Adipose tissue (tissue), 3 donors: Measurements from ENCODE around the gene LRRC4C. TPM values are rescaled to one million over a fixed set of nuclear protein-coding genes. Genes with fewer than 3 reads are reported as not detected.
"Not testable (repeated sequence)": the region's sequence is repeated elsewhere in the genome, so short reads cannot be mapped to it uniquely, and the experiment has no call there.

Experiments
- H3K27ac ChIP-seq: one replicate; pipeline ENCODE4 v1.5.1; 2013; ENCODE audit warnings: low read depth, low read length
- WGBS, 3 donors: extraction: QIAGEN DNeasy Blood & Tissue Kit; methylation state at CpG; one replicate each; pipeline ENCODE4 v1.1.7; 2013; 5-methylcytosine and 5-hydroxymethylcytosine counted together
- polyA plus RNA-seq, 3 donors: library from polyadenylated mRNA; stranded (reverse); fragments of 200-250 nt; gene quantifications; one replicate each; pipeline ENCODE4 v1.2.3, GENCODE V29; 2013
- donor health status: healthy with polysubstance abuse.
- donor health status: Bipolar disorder and iron deficiency.
- donor health status: healthy.

LRRC4C gene
- polyA plus RNA-seq, 3 donors: 0.06 to 1.1 (median 0.74) TPM

DNA sequence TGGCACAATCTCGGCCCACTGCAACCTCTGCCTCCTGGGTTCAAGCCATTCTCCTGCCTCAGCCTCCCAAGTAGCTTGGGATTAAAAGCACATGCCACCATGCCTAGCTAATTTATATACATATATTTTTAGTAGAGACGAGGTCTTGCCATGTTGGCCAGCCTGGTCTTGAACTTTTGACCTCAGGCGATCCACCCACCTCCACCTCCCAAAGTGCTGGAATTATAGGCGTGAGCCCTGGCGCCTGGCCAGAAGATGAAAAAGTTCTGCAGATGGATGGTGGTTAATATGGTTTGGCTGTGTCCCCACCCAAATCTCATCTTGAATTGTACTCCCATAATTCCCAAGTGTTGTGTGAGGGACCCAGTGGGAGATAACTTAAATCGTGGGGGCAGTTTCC, 937.4 kb downstream of the LRRC4C start:
- not testable (repeated sequence) for H3K27ac ChIP-seq
- 79 to 83% (median 81%) methylated on average over 6 of the region's 6 CpGs for WGBS, 3 donors

DNA sequence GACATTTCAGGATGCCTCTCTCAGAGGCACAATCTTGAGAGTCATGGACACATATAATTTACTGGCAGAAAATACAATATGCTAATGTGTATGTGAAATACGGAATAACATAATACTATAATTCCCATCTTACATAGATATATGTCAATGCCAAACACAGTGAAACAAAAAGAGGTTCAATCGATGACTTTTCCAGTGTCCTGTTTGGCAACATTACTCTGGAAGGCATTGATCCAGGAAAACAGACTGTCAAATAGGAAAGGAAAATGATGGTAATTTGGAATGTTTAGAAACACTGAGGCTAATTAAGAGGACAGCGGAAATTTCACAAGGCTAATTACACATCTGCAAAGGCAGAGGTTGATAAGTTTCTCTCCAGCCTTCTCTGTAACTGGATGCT, 942.3 kb downstream of the LRRC4C start:
- no peak overlapping the region for H3K27ac ChIP-seq
- 85 to 93% (median 88%) methylated on average over 3 of the region's 3 CpGs for WGBS, 3 donors

DNA sequence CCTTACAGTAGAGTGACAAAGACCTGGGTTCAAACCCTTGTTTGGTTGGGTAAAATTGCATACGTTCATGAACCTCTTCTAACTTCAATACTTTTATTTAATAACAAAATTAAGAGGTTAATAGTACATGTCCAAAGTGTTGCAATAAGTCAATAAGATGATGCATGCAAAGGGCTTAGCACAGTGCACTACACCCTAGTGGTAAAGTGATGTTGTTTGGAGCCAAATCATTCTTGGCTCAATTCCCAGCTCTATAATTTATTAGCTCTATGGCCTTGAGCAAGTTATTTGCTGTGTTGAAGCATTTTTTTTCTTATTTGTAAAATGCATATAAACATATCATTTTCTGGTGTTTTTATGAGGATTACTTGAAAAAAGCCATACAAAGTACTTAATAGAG, 945.3 kb downstream of the LRRC4C start:
- H3K27ac ChIP-seq: no peak overlapping the region
- WGBS, 3 donors: 41 to 64% (median 52%) methylated on average over 1 of the region's 1 CpG

DNA sequence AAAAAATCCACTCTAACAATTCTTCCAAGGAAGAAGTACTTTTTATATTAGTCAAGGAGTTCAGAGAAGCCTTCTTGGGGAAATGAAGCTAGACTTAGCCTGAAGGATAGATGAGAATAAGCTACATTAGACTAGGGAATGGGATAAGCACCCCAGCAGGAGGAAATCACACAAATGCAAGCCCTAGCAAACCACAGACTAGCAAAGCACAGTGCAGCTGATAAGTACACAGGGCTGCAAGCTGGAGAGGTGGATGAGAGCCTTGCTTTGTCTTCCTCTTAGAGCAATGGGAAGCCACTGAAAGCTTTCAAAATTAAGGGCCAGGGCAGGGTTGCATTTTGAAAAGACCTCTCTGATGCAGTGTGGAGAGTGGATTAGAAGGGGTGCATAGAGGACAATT, 946.2 kb downstream of the LRRC4C start:
- H3K27ac ChIP-seq: no peak overlapping the region

DNA sequence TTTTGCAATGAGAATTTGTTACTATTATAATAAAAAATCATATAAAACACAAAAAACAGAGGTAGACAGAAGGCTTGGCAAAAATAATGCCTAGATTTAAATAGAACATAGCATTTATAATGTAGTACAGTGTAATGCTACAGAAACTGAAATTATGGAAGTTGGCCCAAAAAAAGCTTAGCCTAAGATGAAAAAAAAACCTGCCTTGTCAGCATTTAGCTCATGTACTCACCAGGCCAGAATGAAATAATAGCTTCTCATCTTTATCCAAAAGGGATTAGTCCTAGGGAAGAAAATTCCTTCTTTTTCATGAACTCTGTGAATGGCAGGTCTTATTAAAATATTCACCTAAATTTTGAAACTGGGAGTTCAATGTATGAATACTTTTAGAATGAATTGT, 951.1 kb downstream of the LRRC4C start:
- H3K27ac ChIP-seq: no peak overlapping the region

DNA sequence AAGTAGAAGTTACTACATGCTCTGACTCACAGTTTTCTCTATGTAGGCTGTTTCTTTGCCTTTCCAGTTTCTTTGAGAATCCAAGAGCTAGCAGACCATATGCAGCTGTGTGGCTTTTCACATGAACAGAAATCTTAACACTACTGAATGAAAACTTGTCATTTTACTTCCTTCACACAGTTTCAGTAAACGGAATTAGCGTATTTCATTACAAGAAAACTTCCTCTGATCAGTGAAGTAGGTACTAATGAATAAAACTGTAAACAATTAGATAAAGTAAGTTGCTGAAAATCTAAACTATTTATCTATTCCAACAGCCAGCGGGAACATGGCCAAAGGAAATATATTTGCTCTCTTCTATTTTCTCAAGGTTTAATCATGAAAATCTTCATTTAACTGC, 953.2 kb downstream of the LRRC4C start:
- WGBS, 3 donors: 68 to 71% (median 71%) methylated on average over 3 of the region's 3 CpGs
- no peak overlapping the region for H3K27ac ChIP-seq

DNA sequence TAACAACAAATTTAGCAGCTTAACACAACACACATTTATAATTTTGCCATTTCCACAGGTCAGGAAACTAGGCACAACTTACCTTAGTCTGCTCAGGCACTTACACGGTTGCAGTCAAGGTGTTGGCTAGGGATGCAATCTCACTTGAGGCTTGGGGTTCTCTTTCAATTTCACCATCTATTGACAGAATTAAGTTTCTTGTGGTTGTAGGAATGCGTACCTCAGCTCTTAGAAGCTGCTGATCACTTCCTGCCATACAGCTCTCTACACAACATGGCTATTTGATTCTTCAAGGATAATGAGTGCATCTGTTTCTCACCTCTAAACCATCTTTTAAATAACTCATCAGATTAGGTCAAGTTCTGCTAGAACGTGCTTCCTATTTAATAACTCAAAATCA, 968.1 kb downstream of the LRRC4C start:
- H3K27ac ChIP-seq: no peak overlapping the region
- 73 to 86% (median 76%) methylated on average over 3 of the region's 3 CpGs for WGBS, 3 donors

DNA sequence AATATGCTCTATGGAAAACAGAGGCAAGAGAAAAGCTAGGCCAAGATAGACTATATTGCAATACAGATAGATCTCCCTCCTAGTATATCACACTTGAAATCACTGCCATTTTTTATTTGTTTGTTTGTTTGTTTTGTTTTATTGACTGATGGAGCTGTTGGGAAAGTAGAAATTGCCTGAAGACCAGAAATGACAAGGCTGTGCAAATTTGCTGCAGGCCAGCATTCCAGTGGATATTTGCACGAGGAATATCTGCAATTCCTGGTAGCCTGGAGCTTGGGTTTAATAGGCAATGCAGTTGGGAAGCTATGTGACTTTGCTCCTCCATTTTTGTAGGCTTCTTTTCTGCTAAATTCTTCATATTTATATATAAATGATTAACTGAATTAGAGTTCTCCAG, 991.7 kb downstream of the LRRC4C start:
- H3K27ac ChIP-seq: no peak overlapping the region
- 42 to 56% (median 42%) methylated on average over 1 of the region's 1 CpG for WGBS, 3 donors

DNA sequence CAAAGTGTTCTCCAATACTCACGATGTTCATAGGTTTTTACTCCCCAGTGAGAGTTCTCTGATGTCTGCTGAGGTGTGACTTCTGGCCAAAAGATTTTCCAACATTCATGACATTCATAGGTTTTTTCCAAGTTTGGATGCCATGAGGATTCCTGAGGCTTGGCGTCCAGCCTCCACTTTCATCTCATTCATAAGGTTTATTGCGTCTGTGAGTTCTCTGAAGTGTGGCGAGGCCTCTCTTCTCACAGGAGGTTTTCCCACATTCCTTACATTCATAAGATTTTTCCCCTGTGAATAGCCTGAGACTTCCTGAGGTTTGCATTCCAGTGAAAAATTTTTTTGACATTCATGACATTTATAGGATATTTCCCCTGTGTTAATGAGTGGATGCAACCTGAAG, 1014.1 kb downstream of the LRRC4C start:
- H3K27ac ChIP-seq: no peak overlapping the region
- 56 to 81% (median 67%) methylated on average over 4 of the region's 4 CpGs for WGBS, 3 donors

DNA sequence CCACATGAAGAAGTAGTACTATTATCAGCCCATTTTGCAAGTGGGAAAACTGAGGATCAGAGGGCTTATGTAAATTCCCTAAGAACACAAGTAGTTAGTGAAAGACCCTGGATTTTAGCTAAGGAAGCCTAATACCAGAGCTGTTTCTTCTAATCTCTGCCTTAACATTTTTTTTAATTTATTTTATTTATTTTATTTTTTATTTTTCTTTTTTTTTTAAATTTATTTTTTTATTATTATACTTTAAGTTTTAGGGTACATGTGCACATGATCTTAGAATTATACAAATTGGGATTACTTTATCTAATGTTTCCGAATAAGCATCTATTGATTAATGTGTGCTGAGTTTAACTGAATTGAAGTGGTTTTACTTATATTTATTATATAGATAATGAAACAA, 1015.3 kb downstream of the LRRC4C start:
- WGBS, 3 donors: 77 to 95% (median 87%) methylated on average over 1 of the region's 1 CpG
- no peak overlapping the region for H3K27ac ChIP-seq

DNA sequence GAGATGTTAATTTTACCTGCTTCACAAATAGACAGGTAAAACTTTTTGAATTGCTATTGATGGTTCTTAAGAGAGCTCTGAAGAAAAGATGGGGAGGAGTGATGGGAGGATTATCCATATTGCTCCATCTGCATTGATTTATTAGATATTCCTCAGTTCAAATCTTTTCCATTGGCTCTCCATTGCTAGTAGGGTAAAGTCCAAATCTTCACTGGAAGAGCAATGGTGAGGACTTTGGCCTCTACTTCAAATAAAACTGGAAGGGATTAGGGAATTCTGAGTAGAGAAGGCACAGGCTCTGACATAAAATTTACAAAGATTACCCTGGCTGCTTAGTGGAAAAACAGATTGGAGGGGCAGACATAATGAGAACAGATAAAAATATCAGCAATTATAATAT, 1024.1 kb downstream of the LRRC4C start:
- no peak overlapping the region for H3K27ac ChIP-seq

DNA sequence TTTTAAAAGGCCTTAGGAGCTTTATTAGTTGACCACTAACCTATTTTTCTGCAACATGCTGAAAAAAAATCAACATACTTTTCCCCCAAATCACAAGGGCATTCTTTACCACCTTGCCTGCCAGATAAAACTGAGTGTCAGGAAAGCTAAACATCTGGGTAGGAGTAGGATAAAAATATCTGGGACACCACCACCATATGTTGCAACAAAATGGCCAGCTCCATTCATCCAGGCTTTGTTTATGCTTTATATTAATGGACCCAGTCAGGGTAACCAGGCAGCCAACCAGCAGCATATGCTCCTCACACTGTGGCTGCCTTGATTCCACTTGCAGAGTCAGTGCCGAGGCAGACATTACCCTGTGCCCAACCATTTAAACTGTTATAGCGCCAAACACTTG, 1024.5 kb downstream of the LRRC4C start:
- WGBS, 3 donors: 92 to 99% (median 93%) methylated on average over 2 of the region's 2 CpGs

DNA sequence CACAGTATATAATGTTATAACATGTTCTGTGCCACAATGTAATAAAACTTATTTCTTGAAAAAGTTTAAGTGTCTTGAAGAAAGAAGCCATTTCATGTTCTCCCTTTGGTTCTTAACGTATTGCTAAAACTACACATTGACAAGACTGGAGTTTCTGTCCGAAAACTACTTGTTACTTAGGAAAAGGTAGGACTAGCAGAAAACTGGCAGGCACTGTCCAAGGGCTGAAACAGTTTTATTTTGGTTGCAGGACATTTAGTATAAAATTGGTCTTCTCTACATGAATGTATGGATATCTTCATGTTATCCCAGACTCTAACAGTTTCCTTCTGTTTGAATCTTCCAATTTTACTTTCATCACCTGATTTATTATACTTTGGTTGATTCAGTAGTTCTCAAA, 1027.1 kb downstream of the LRRC4C start:
- no peak overlapping the region for H3K27ac ChIP-seq
- WGBS, 3 donors: 81 to 90% (median 84%) methylated on average over 2 of the region's 2 CpGs

More for the DNA sequence above, 1024.5 kb downstream of the LRRC4C start:
- H3K27ac ChIP-seq: no peak overlapping the region

DNA sequence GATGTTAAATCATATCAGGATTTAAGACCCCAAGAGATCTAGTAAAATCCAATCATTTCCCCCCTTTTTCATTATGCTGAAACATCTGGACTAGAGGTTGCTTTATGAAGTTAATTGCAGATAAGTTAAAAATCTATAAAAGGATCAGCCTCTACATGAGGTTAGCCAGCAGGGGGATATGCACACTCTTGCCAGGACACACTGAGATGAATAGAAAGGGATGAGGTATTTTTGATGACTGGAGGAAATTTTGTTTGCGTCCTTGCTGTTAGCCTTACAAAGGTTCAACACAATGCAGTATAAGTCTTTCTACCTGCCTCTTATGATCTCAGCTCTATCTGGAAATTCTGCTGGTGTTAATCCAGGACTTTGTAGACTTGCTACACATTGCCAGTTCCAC, 1034.3 kb downstream of the LRRC4C start:
- 75 to 100% (median 87%) methylated on average over 1 of the region's 1 CpG for WGBS, 3 donors
- H3K27ac ChIP-seq: no peak overlapping the region

DNA sequence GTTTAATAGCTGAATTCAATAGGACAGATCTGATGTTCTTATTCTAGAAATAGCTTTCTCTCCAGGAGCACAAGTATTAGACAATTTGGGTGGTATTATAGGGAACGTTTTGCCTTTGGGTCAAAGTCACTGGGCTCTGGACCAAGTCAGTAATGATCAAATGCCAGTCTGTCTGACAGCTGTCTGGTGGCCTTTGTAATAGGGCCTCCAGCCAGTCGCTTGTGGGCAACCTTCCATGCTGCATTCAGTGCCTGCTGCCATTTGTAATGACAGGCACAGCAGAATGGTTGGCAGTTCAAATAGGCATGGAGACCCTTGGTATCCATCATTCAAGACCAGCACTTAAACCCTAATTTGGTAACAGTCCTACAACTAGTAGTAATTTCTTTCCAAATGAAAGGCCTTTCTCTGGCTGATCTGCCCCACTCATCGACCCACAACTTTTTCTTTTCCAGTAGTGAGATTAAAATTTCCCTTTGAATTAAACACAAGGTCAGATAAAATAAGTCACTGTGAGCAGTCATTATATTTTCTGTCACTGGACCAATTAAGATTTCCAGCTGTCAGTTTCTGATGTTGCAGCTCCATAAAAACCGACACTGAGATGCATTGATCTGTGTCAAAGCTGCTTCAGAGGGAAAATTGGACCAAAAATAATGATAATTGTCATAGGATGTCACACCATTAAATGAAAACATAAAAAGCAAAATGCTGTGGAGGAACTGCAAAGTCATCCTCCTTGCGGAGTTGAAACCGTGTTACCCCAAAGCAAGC, 1038.1 kb downstream of the LRRC4C start:
- no peak overlapping the region for H3K27ac ChIP-seq
- WGBS, 3 donors: 71 to 83% (median 76%) methylated on average over 6 of the region's 6 CpGs

DNA sequence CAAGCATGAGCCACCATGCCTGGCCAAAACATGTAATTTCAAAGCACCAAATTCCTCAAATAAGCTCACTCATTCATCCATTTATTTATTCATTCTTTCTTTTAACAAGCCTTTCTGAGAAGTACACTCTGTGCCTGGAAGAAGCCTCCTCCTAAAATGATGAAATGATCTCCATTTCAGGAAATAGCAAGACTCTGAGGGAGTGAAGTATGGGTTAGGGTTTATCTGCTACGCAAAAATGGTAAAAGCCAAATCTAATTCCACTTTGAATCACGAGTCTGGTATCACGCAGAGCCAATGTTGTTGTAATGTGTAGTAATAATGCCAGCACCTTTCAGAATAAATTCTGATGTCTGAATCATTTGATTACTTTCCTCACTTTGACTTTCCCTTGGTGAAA, 1041.8 kb downstream of the LRRC4C start:
- no peak overlapping the region for H3K27ac ChIP-seq
- 70 to 77% (median 71%) methylated on average over 3 of the region's 3 CpGs for WGBS, 3 donors

DNA sequence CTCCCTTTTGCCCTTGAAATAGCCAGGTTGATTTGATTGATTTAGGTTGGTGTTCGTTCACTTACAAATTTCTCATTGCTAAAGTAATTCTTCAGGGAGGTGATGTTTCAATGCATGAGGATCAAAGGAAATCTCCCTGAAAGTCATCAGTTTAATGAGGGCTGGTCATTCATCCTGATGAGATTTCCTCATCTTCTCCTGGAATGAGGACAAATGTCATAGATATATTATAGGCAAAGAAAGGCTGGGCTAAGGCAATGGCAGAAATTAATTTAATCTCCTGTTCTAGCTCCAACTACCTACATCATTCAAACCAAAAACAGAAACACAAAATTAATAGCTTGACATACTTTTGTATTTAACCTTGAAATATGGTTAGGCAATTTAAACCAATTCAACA, 1052.1 kb downstream of the LRRC4C start:
- no peak overlapping the region for H3K27ac ChIP-seq
- 29 to 59% (median 55%) methylated on average over 1 of the region's 1 CpG for WGBS, 3 donors

DNA sequence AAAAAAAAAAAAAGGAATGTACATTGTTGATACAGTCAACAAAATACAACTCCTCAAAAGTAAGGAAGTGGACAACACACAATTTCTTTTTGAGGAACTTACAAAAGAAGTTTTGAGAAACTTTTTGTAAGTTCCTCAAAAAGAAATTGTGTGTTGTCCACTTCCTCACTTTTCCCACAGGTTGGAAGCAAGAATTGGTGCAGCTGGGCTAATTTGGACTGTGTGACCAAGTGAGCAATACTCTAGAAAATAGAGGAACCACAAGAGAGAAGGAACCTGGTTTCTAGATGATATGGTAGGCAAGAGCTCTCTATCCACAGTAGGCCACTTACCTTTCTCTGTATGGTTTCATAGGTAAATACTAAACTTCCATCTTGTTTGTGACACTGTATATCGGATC, 1053.8 kb downstream of the LRRC4C start:
- H3K27ac ChIP-seq: no peak overlapping the region
- WGBS, 3 donors: 83 to 87% (median 87%) methylated on average over 1 of the region's 1 CpG

DNA sequence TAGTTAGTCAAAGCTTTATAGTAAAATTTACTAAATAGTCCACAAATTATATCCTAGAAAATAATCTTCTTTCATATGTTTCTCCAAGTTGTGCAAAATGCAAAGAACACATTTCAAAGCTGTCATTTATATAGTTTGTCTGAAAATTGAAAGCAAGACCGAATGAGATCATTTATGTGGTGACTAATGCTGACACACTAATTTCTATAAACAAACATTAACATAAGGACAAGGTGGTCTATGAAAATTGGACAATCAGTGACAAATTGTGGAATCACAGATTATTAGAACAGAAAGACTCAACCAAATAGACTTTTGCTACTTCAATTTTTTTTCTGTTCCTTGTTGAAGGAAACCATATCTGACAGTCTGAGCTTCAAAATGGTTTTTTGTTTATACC, 1056.1 kb downstream of the LRRC4C start:
- no peak overlapping the region for H3K27ac ChIP-seq
- 47 to 68% (median 53%) methylated on average over 1 of the region's 1 CpG for WGBS, 3 donors

DNA sequence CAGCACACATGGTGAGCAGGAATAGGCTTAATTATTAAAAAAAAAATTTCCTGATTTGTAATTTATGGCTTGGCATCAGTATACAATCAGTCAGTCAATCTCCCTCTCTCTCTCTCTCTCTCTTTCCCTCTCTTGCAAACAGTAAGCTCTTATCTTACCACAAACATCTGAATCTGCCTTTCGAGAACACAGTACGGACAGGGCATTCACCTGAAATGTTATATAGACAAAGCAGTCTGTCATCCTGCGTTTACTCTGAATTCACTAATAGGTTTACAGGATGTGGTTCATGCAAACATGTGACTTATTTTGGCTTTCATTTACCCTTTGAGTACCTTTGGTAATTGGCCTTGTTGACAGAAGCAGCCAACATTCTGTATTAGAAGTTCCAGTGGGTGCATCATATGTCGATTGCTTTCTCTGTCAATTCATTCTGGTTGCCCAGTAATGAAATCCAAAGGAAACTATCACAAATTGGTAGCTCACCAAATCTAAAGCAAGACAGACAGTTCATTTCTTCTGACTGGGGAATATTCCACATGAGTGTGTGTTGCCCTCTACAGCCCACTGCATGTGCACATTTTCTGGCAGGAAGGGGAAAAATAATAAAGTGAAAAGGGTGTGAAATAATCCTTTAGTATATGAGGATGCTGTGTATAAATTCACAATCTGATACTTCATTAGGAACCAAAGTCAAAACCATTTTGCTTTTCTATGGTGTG, 1058.2 kb downstream of the LRRC4C start:
- 18 to 54% (median 46%) methylated on average over 4 of the region's 4 CpGs for WGBS, 3 donors

More for the DNA sequence above, 1058.2 kb downstream of the LRRC4C start:
- no peak overlapping the region for H3K27ac ChIP-seq
